HepG2 (cell line): ENCODE measurements around the gene CTDSP1. TPM values are rescaled to one million over a fixed set of nuclear protein-coding genes. Genes with fewer than 3 reads are reported as not detected.

Source experiments
- AGO2 ChIP-seq: fragments of 200-400 bp; formaldehyde crosslinking; optimal IDR thresholded peaks from 2 replicates; pipeline ENCODE3; 2017; ENCODE audit warnings: mild to moderate bottlenecking, low read depth, low read length, moderate library complexity
- ZNF17 ChIP-seq: sonication (generic); formaldehyde crosslinking; IDR thresholded peaks from 2 replicates; pipeline ENCODE4 v1.5.0; 2020; ENCODE audit warnings: mild to moderate bottlenecking, missing genetic modification reagents
- ZNF577 ChIP-seq: sonication (generic); formaldehyde crosslinking; IDR thresholded peaks from 2 replicates; pipeline ENCODE4 v1.4.0; 2020; ENCODE audit warnings: mild to moderate bottlenecking, low read depth, missing genetic modification reagents, borderline replicate concordance
- ZNF749 ChIP-seq: sonication (generic); formaldehyde crosslinking; IDR thresholded peaks from 2 replicates; pipeline ENCODE4 v1.8.0; 2022; ENCODE audit warnings: mild to moderate bottlenecking, missing genetic modification reagents, moderate library complexity, borderline replicate concordance
- polyA plus RNA-seq, 8 experiments: library from polyadenylated mRNA; depleted of rRNA in 3 of 8; stranded (reverse) in 7 of 8; unstranded in 1 of 8; fragments of >200 nt; fragmentation: Illumina TruSeq in 4 of 8; extraction: Trizol in 4 of 8; gene quantifications; 2 replicates each; pipeline versions ENCODE4 v1.2.1 to v1.2.3, GENCODE V29; 2011 to 2016; ENCODE audit warnings: low read depth in 4 of 8, missing spikeins in 1 of 8, mixed read lengths in 1 of 8; ENCODE audit not compliant: insufficient read depth in 1 of 8
- total RNA-seq, 5 experiments: library from RNA; depleted of rRNA; stranded (reverse); fragments of >200 nt; fragmentation: Illumina TruSeq; extraction: Trizol; gene quantifications; 2 replicates each; pipeline ENCODE4 v1.2.3, GENCODE V29; 2016; ENCODE audit warnings: low read depth in 1 of 5
- TF ChIP-seq, protein P1 (sequence below): sonication (generic); formaldehyde crosslinking; conservative IDR thresholded peaks from 2 replicates; pipeline ENCODE4 v1.4.0; 2020; ENCODE audit warnings: mild to moderate bottlenecking, missing genetic modification reagents, moderate library complexity
- TF ChIP-seq, protein P2 (sequence below): sonication (generic); formaldehyde crosslinking; IDR thresholded peaks from 2 replicates; pipeline ENCODE4 v1.4.0; 2020; ENCODE audit warnings: mild to moderate bottlenecking, missing genetic modification reagents
- TF ChIP-seq, protein P3 (sequence below): sonication (generic); formaldehyde crosslinking; IDR thresholded peaks from one replicate; pipeline ENCODE4 v1.5.1; 2020; ENCODE audit warnings: mild to moderate bottlenecking, missing genetic modification reagents; ENCODE audit errors: not compliant biosample characterization

The CTDSP1 gene
- total and polyA plus RNA-seq, 2 of the 13 experiments (the other 11 are each of a cell fraction or from before 2014, with no cell fraction given) = 91.0 to 268 TPM

- TF ChIP-seq, protein P1, sequence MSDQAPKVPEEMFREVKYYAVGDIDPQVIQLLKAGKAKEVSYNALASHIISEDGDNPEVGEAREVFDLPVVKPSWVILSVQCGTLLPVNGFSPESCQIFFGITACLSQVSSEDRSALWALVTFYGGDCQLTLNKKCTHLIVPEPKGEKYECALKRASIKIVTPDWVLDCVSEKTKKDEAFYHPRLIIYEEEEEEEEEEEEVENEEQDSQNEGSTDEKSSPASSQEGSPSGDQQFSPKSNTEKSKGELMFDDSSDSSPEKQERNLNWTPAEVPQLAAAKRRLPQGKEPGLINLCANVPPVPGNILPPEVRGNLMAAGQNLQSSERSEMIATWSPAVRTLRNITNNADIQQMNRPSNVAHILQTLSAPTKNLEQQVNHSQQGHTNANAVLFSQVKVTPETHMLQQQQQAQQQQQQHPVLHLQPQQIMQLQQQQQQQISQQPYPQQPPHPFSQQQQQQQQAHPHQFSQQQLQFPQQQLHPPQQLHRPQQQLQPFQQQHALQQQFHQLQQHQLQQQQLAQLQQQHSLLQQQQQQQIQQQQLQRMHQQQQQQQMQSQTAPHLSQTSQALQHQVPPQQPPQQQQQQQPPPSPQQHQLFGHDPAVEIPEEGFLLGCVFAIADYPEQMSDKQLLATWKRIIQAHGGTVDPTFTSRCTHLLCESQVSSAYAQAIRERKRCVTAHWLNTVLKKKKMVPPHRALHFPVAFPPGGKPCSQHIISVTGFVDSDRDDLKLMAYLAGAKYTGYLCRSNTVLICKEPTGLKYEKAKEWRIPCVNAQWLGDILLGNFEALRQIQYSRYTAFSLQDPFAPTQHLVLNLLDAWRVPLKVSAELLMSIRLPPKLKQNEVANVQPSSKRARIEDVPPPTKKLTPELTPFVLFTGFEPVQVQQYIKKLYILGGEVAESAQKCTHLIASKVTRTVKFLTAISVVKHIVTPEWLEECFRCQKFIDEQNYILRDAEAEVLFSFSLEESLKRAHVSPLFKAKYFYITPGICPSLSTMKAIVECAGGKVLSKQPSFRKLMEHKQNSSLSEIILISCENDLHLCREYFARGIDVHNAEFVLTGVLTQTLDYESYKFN (CRISPR knock-in tag) = peak; percentile 78
- TF ChIP-seq ZNF749 (CRISPR knock-in tag) (no peak), ZNF17 (no peak), AGO2 (no peak), ZNF577 (CRISPR knock-in tag) (no peak)
- TF ChIP-seq, protein P2, sequence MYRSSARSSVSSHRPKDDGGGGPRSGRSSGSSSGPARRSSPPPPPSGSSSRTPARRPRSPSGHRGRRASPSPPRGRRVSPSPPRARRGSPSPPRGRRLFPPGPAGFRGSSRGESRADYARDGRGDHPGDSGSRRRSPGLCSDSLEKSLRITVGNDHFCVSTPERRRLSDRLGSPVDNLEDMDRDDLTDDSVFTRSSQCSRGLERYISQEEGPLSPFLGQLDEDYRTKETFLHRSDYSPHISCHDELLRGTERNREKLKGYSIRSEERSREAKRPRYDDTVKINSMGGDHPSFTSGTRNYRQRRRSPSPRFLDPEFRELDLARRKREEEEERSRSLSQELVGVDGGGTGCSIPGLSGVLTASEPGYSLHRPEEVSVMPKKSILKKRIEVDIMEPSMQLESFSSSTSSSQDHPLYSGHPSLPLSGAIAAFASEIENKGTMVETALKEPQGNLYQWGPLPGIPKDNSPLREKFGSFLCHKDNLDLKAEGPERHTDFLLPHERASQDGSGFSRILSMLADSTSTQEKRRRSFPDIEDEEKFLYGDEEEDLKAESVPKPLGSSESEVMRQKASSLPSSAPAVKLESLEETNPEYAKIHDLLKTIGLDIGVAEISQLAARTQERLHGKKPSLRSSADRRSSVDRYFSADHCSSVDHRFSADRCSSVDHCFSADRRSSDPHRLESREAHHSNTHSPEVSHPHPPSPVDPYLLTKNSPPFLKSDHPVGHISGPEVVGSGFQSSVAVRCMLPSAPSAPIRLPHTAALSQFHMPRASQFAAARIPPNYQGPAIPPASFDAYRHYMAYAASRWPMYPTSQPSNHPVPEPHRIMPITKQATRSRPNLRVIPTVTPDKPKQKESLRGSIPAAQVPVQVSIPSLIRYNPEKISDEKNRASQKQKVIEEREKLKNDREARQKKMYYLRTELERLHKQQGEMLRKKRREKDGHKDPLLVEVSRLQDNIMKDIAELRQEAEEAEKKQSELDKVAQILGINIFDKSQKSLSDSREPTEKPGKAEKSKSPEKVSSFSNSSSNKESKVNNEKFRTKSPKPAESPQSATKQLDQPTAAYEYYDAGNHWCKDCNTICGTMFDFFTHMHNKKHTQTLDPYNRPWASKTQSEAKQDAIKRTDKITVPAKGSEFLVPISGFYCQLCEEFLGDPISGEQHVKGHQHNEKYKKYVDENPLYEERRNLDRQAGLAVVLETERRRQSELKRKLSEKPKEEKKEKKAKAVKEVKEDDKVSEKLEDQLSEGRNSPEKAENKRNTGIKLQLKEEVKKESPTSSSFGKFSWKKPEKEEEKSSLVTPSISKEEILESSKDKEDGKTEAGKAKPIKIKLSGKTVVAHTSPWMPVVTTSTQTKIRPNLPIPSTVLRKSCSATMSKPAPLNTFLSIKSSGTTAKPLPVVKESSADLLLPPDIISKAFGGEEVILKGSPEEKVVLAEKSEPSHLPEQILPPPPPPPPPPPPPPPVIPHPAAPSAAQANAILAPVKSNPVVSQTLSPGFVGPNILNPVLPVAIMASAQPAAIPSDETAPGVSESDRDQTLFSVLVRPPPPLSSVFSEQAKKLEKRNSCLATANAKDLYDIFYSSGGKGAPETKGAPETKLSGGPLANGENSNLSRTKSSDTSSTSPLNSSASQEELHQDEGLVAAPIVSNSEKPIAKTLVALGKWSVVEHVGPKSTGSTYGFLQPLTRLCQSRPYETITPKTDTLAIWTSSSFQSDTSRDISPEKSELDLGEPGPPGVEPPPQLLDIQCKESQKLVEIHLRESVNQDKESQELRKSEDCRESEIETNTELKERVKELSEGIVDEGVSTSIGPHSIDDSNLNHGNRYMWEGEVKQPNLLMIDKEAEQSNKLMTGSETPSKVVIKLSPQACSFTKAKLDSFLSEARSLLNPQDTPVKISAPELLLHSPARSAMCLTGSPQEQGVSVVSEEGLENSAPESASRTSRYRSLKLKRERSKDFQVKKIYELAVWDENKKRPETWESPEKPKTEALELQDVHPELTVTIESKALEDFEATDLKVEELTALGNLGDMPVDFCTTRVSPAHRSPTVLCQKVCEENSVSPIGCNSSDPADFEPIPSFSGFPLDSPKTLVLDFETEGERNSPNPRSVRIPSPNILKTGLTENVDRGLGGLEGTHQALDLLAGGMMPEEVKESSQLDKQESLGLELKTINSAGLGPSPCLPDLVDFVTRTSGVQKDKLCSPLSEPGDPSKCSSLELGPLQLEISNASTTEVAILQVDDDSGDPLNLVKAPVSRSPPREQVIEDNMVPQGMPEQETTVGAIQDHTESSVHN = no peak
- TF ChIP-seq, protein P3, sequence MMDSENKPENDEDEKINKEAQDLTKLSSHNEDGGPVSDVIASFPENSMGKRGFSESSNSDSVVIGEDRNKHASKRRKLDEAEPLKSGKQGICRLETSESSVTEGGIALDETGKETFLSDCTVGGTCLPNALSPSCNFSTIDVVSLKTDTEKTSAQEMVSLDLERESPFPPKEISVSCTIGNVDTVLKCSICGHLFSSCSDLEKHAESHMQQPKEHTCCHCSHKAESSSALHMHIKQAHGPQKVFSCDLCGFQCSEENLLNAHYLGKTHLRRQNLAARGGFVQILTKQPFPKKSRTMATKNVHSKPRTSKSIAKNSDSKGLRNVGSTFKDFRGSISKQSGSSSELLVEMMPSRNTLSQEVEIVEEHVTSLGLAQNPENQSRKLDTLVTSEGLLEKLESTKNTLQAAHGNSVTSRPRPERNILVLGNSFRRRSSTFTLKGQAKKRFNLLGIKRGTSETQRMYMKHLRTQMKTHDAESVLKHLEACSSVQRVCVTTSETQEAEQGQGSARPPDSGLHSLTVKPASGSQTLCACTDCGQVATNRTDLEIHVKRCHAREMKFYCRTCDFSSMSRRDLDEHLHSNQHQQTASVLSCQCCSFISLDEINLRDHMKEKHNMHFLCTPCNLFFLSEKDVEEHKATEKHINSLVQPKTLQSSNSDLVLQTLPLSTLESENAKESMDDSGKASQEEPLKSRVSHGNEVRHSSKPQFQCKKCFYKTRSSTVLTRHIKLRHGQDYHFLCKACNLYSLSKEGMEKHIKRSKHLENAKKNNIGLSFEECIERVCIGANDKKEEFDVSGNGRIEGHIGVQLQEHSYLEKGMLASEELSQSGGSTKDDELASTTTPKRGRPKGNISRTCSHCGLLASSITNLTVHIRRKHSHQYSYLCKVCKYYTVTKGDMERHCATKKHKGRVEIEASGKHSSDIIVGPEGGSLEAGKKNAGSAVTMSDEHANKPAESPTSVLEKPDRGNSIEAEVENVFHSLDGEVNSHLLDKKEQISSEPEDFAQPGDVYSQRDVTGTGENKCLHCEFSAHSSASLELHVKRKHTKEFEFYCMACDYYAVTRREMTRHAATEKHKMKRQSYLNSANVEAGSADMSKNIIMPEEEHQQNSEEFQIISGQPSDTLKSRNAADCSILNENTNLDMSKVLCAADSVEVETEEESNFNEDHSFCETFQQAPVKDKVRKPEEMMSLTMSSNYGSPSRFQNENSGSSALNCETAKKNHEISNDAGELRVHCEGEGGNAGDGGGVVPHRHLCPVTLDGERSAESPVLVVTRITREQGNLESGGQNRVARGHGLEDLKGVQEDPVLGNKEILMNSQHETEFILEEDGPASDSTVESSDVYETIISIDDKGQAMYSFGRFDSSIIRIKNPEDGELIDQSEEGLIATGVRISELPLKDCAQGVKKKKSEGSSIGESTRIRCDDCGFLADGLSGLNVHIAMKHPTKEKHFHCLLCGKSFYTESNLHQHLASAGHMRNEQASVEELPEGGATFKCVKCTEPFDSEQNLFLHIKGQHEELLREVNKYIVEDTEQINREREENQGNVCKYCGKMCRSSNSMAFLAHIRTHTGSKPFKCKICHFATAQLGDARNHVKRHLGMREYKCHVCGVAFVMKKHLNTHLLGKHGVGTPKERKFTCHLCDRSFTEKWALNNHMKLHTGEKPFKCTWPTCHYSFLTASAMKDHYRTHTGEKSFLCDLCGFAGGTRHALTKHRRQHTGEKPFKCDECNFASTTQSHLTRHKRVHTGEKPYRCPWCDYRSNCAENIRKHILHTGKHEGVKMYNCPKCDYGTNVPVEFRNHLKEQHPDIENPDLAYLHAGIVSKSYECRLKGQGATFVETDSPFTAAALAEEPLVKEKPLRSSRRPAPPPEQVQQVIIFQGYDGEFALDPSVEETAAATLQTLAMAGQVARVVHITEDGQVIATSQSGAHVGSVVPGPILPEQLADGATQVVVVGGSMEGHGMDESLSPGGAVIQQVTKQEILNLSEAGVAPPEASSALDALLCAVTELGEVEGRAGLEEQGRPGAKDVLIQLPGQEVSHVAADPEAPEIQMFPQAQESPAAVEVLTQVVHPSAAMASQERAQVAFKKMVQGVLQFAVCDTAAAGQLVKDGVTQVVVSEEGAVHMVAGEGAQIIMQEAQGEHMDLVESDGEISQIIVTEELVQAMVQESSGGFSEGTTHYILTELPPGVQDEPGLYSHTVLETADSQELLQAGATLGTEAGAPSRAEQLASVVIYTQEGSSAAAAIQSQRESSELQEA (CRISPR knock-in tag) = no peak
Observed at GRCh38 chr2:218389333-218390150, 10.1 kb upstream of the CTDSP1 start (continued).
